ENCODE data around the gene BCL7A. TPM values are rescaled to one million over a fixed set of nuclear protein-coding genes. Genes with fewer than 3 reads are reported as not detected.
A peak's percentile ranks its signal among the peaks of the same experiment; 100 is the strongest.

The BCL7A gene
- total RNA-seq, 1 experiment from 2014 or later = 18.2 TPM

GRCh38 chr12:122060081-122060501 lies 38.4 kb downstream of the BCL7A start:
- Histone ChIP-seq H2AK5ac (ENCODE audit: insufficient read length, low read length) (no peak overlapping the region), H3K79me2 (ENCODE audit: insufficient read depth, low read length) (no peaks in the 10 kb centered on the region), H3K18ac (ENCODE audit: insufficient read length, low read depth, low read length) (no peak overlapping the region), H2BK12ac (ENCODE audit: insufficient read length, low read depth, low read length) (no peak overlapping the region), H3K4ac (ENCODE audit: low read depth, low read length) (no peak overlapping the region), H3K4me2 (ENCODE audit: insufficient read depth, insufficient read length, low read length) (no peak overlapping the region), H3K56ac (ENCODE audit: insufficient read length, low read depth, low read length) (no peak overlapping the region), H4K20me1 (ENCODE audit: control insufficient read depth, insufficient read depth, insufficient read length) (no peaks in the 10 kb centered on the region), H3K27me3 (ENCODE audit: insufficient read depth, low read length) (no peaks in the 10 kb centered on the region), H2AFZ (ENCODE audit: low read length) (no peak overlapping the region), H2BK15ac (ENCODE audit: low read depth, low read length) (no peak overlapping the region), H3K23me2 (ENCODE audit: insufficient read length, low read depth, low read length, poor library complexity, severe bottlenecking) (peaks cover 5% of the 10 kb centered on the region), H3K9me3 (ENCODE audit: control insufficient read depth, low read depth, low read length) (no peaks in the 10 kb centered on the region), H3K27ac (ENCODE audit: insufficient read length, low read depth, low read length) (no peak overlapping the region), H4K8ac (replicated peaks; ENCODE audit: insufficient read length, low read depth, low read length) (no peak overlapping the region), H3K79me1 (ENCODE audit: insufficient read depth, low read depth, low read length, poor library complexity, severe bottlenecking) (no peaks in the 10 kb centered on the region), H3T11ph (ENCODE audit: low read length) (no peak overlapping the region), H2BK20ac (ENCODE audit: low read depth, low read length, poor library complexity, severe bottlenecking) (no peak overlapping the region), H3K14ac (ENCODE audit: insufficient read depth, low read length) (no peak overlapping the region), H2BK5ac (ENCODE audit: insufficient read length, low read length) (no peak overlapping the region), H2BK120ac (ENCODE audit: low read depth, low read length, poor library complexity, severe bottlenecking) (no peak overlapping the region), H4K5ac (ENCODE audit: insufficient read length, low read depth, low read length) (no peak overlapping the region), H3K4me1 (ENCODE audit: insufficient read depth, low read length) (no peaks in the 10 kb centered on the region; the same call in 1 of the 2 replicates), H4K91ac (ENCODE audit: insufficient read length, low read depth, low read length) (no peak overlapping the region), H3K23ac (ENCODE audit: insufficient read length, low read depth, low read length) (no peak overlapping the region), H3K9ac (ENCODE audit: extremely low read depth, insufficient read length, low read length) (no peak overlapping the region)
- no CpG with 5 or more reads among the region's 22 CpGs for WGBS (ENCODE audit: extremely low coverage, insufficient read length, low lambda C conversion rate)
- Mint-ChIP-seq H3K36me3 (ENCODE audit: insufficient read depth in 1 of 3, low read depth in 3 of 3) (peaks cover 14 to 64% (median 56%) of the 10 kb centered on the region in 3 experiments; a peak in 6 of 7 replicates), H3K4me1 (peaks cover 22 to 24% of the 10 kb centered on the region in 2 experiments), H3K27me3 (ENCODE audit: low read depth) (no peaks in the 10 kb centered on the region; the same call in 1 of the 2 replicates), H3K27ac (peak overlapping the region in 2 of 3 experiments; percentile 70 to 81; a peak in 1 of 7 replicates), H3K9me3 (no peaks in the 10 kb centered on the region; a peak in 1 of 5 replicates), H3K4me3 (no peak overlapping the region)
- no peak for TF ChIP-seq CTCF (conservative IDR thresholded peaks at IDR 0.05)
- DNase-seq = no peak

All from H9 (cell line).